Hematopoietic multipotent progenitor cell treated with erythropoietin and hydrocortisone succinate and interleukin-3 and kit ligand, for 8 days (in vitro differentiated cells): ENCODE results near the gene SERTAD1.

ENCODE experiments used
- DNase-seq: peaks from one replicate; pipeline ENCODE4 v3.0.0-alpha.2; 2015

Gene SERTAD1

GRCh38 chr19:40397568-40397906, 28.3 kb downstream of the SERTAD1 start:
- no peak for DNase-seq

GRCh38 chr19:40396886-40397567, 28.8 kb downstream of the SERTAD1 start:
- no peak for DNase-seq

GRCh38 chr19:40395956-40396355, 29.8 kb downstream of the SERTAD1 start:
- DNase-seq: no peak

GRCh38 chr19:40394816-40395210, 31.0 kb downstream of the SERTAD1 start:
- DNase-seq: no peak

GRCh38 chr19:40393894-40394815, 31.6 kb downstream of the SERTAD1 start:
- DNase-seq: no peak

- DNase-seq: no peak
Observed at GRCh38 chr19:40392894-40393517, 32.8 kb downstream of the SERTAD1 start.

- no peak for DNase-seq
Observed at GRCh38 chr19:40392123-40392522, 33.7 kb downstream of the SERTAD1 start.

- DNase-seq: no peak
Observed at GRCh38 chr19:40390084-40390742, 35.6 kb downstream of the SERTAD1 start, which contains the start of gene HIPK4. Gene HIPK4 (minus strand): TSS chr19:40390181. CDS start chr19:40389902, 279 bp downstream.

GRCh38 chr19:40389404-40390083, 36.2 kb downstream of the SERTAD1 start:
- DNase-seq: no peak

- DNase-seq: no peak
Observed at GRCh38 chr19:40388481-40388880, 37.3 kb downstream of the SERTAD1 start.

- no peak for DNase-seq
Observed at GRCh38 chr19:40387155-40387554, 38.6 kb downstream of the SERTAD1 start.

GRCh38 chr19:40383668-40384248, 42.0 kb downstream of the SERTAD1 start:
- no peak for DNase-seq

GRCh38 chr19:40381321-40381720, 44.5 kb downstream of the SERTAD1 start:
- DNase-seq: no peak

- no peak for DNase-seq
Observed at GRCh38 chr19:40380199-40381037, 45.4 kb downstream of the SERTAD1 start.

- DNase-seq: no peak
Observed at GRCh38 chr19:40379446-40380198, 46.2 kb downstream of the SERTAD1 start.

GRCh38 chr19:40378509-40378908, 47.3 kb downstream of the SERTAD1 start:
- no peak for DNase-seq

- DNase-seq: no peak
Observed at GRCh38 chr19:40377876-40378385, 47.9 kb downstream of the SERTAD1 start.

- no peak for DNase-seq
Observed at GRCh38 chr19:40376286-40376862, 49.4 kb downstream of the SERTAD1 start.

- DNase-seq: no peak
Observed at GRCh38 chr19:40374084-40374483, 51.7 kb downstream of the SERTAD1 start.

- DNase-seq: no peak
Observed at GRCh38 chr19:40371802-40372122, 54.0 kb downstream of the SERTAD1 start.
